Lung (tissue), 12 donors: ENCODE results near the gene KHDRBS1. TPM values are rescaled to one million over a fixed set of nuclear protein-coding genes. Genes with fewer than 3 reads are reported as not detected.

Source experiments
- ATAC-seq: fragments of 200-7000 bp; cut with Tn5 transposase; one replicate; pipeline ENCODE4 v1.9.1; 2020; ENCODE audit warnings: moderate number of reproducible peaks; ENCODE audit not compliant: insufficient read depth, low FRiP score
- DNase-seq, 3 donors: peaks; one replicate each; pipeline ENCODE4 v3.0.0-alpha.2; 2013 to 2017
- H3K27ac ChIP-seq, 2 donors: one replicate each; pipeline ENCODE4 v1.5.1; 2013; ENCODE audit warnings: mild to moderate bottlenecking in 2 of 2, moderate library complexity in 2 of 2, control low read depth in 1 of 2, inconsistent platforms in 1 of 2, low read depth in 1 of 2, low read length in 1 of 2
- H3K27me3 ChIP-seq, 3 donors: one replicate each; pipeline ENCODE4 v1.5.1; 2013; ENCODE audit warnings: low read length in 2 of 3; ENCODE audit not compliant: control insufficient read depth in 3 of 3, insufficient read depth in 3 of 3
- H3K36me3 ChIP-seq, 4 donors: one replicate each; pipeline ENCODE4 v1.5.1; 2013; ENCODE audit warnings: low read length in 4 of 4, mild to moderate bottlenecking in 1 of 4, moderate library complexity in 1 of 4; ENCODE audit not compliant: control insufficient read depth in 4 of 4, insufficient read depth in 4 of 4
- H3K4me1 ChIP-seq, 5 donors: one replicate each; pipeline ENCODE4 v1.5.1; 2013; ENCODE audit warnings: low read length in 5 of 5, mild to moderate bottlenecking in 2 of 5, moderate library complexity in 1 of 5; ENCODE audit not compliant: control insufficient read depth in 5 of 5, insufficient read depth in 5 of 5
- H3K4me3 ChIP-seq: one replicate; pipeline ENCODE4 v1.5.1; 2013; ENCODE audit warnings: mild to moderate bottlenecking, control low read depth, moderate library complexity
- H3K9ac ChIP-seq, 2 donors: one replicate each; pipeline ENCODE4 v1.5.1; 2013; ENCODE audit warnings: low read length in 2 of 2, control low read depth in 1 of 2; ENCODE audit not compliant: insufficient read depth in 1 of 2
- H3K9me3 ChIP-seq, 4 donors: one replicate each; pipeline ENCODE4 v1.5.1; 2013; ENCODE audit warnings: low read length in 3 of 4, mild to moderate bottlenecking in 1 of 4, moderate library complexity in 1 of 4; ENCODE audit not compliant: control insufficient read depth in 4 of 4, insufficient read depth in 3 of 4
- CTCF ChIP-seq: IDR thresholded peaks from 2 replicates; pipeline ENCODE4 v1.5.1; 2012; ENCODE audit warnings: mild to moderate bottlenecking; ENCODE audit errors: control extremely low read depth, extremely low read depth
- WGBS, 2 donors: extraction: QIAGEN DNeasy Blood & Tissue Kit; methylation state at CpG; one replicate each; pipeline ENCODE4 v1.1.7; 2013; 5-methylcytosine and 5-hydroxymethylcytosine counted together
- polyA plus RNA-seq, 2 donors: library from polyadenylated mRNA; stranded (reverse); fragments of 200-250 nt; gene quantifications; one replicate each; pipeline ENCODE4 v1.2.1, GENCODE V29; 2013
- total RNA-seq, 2 donors: library from RNA; depleted of rRNA in 1 of 2; stranded (reverse); fragments of >200 nt in 1 of 2; gene quantifications; one replicate each; pipeline ENCODE4 v1.2.1, GENCODE V29; 2014 to 2021
- donor health status: control.
- donor health status: control.
- donor health status: Bipolar disorder and iron deficiency.
- donor health status: healthy.
- donor health status: DM: yes; HTN: yes; CAD: no.

KHDRBS1 gene
- total and polyA plus RNA-seq, 4 donors, result 51.7 to 138 (median 82.2) TPM

- Histone ChIP-seq H3K27ac (peak within 1 kb of the TSS; percentile 85 to 94), H3K27me3 (no peaks in the 10 kb centered on the region), H3K4me3 (peak within 1 kb of the TSS; percentile 88), H3K9me3 (no peaks in the 10 kb centered on the region), H3K36me3 (peaks cover 3 to 20% (median 15%) of the 10 kb centered on the region in 4 donors), H3K9ac (peak within 1 kb of the TSS; percentile 82 to 83), H3K4me1 (peaks cover 0 to 13% (median 8%) of the 10 kb centered on the region in 5 donors)
- WGBS, 2 donors, result 0% methylated on average over 53 to 67 of the region's 67 CpGs
- DNase-seq (peak; percentile 97 to 99 (median 98)), ATAC-seq (peak; percentile 95)
- TF ChIP-seq CTCF, result no peak
Observed at GRCh38 chr1:32072622-32073298, 59.1 kb downstream of the KHDRBS1 start, which contains the start of gene TMEM39B. TSS of gene TMEM39B (plus strand) at chr1:32072939. CDS start at chr1:32073048, 109 bp downstream.

- no peaks in the 10 kb centered on the region for H3K9me3 ChIP-seq
- peaks cover 0 to 13% (median 8%) of the 10 kb centered on the region in 5 donors for H3K4me1 ChIP-seq
- ATAC-seq, result no peak
- DNase-seq, result no peak
- WGBS, 2 donors, result 32 to 44% methylated on average over 25 to 28 of the region's 28 CpGs
- peak overlapping the region; percentile 88 for H3K4me3 ChIP-seq
- TF ChIP-seq CTCF, result peak; percentile 6
- H3K36me3 ChIP-seq, result peaks cover 6 to 25% (median 21%) of the 10 kb centered on the region in 4 donors
- peak overlapping the region in 1 of 2 donors; percentile 82 for H3K9ac ChIP-seq
- H3K27ac ChIP-seq, result peak overlapping the region; percentile 73 to 85
- H3K27me3 ChIP-seq, result no peaks in the 10 kb centered on the region
Observed at GRCh38 chr1:32073299-32074229, 59.9 kb downstream of the KHDRBS1 start.

- no peaks in the 10 kb centered on the region for H3K27me3 ChIP-seq
- peaks cover 0 to 13% (median 8%) of the 10 kb centered on the region in 5 donors for H3K4me1 ChIP-seq
- DNase-seq (no peak), ATAC-seq (no peak)
- 97 to 98% methylated on average over 9 of the region's 9 CpGs for WGBS, 2 donors
- no peak for TF ChIP-seq CTCF
- H3K4me3 ChIP-seq, result no peak overlapping the region
- H3K9ac ChIP-seq, result no peak overlapping the region
- peaks cover 6 to 28% (median 22%) of the 10 kb centered on the region in 4 donors for H3K36me3 ChIP-seq
- no peak overlapping the region for H3K27ac ChIP-seq
- H3K9me3 ChIP-seq, result no peaks in the 10 kb centered on the region
Observed at GRCh38 chr1:32074841-32075240, 61.2 kb downstream of the KHDRBS1 start.
